CD4-positive, alpha-beta memory T cell (primary cell): Measurements from ENCODE around the gene BECN2. TPM values are rescaled to one million over a fixed set of nuclear protein-coding genes. Genes with fewer than 3 reads are reported as not detected.
"Not testable (repeated sequence)": the region's sequence is repeated elsewhere in the genome, so short reads cannot be mapped to it uniquely, and the experiment has no call there.

Experiments used
- CTCF ChIA-PET: fragments of 350-600 bp; sonication (Branson Sonifier 250); formaldehyde crosslinking; loops from one replicate; lab custom pipeline; 2021; ENCODE audit warnings: inconsistent platforms; ENCODE audit not compliant: partially characterized antibody; lab: Charles Lee
- POLR2A ChIA-PET: fragments of 350-600 bp; sonication (Branson Sonifier 250); formaldehyde crosslinking; loops from one replicate; lab custom pipeline; 2021; ENCODE audit not compliant: partially characterized antibody; lab: Charles Lee
- DNase-seq, 5 donors: peaks; one replicate each; pipeline versions ENCODE4 v3.0.0 to v3.0.0-alpha.2; 2020 to 2022; ENCODE audit warnings: mixed read lengths in 1 of 5
- H3K27ac ChIP-seq: one replicate; pipeline ENCODE4 v1.7.0; 2013; ENCODE audit warnings: low read depth, low read length
- H3K27me3 ChIP-seq: 2 replicates; pipeline ENCODE4 v1.7.0; 2013; ENCODE audit warnings: mild to moderate bottlenecking, low read length, moderate library complexity; ENCODE audit not compliant: insufficient read depth
- H3K36me3 ChIP-seq: 2 replicates; pipeline ENCODE4 v1.7.0; 2013; ENCODE audit warnings: mild to moderate bottlenecking, low read length, moderate library complexity; ENCODE audit not compliant: insufficient read depth
- H3K4me1 ChIP-seq: 2 replicates; pipeline ENCODE4 v1.7.0; 2013; ENCODE audit warnings: mild to moderate bottlenecking, low read length, moderate library complexity; ENCODE audit not compliant: insufficient read depth
- H3K4me3 ChIP-seq, 2 donors: one replicate each; pipeline ENCODE4 v1.7.0; 2013; ENCODE audit warnings: low read length in 2 of 2, mild to moderate bottlenecking in 1 of 2
- H3K9me3 ChIP-seq, 2 donors: one replicate each; pipeline ENCODE4 v1.7.0; 2013; ENCODE audit warnings: low read length in 2 of 2, control low read depth in 1 of 2; ENCODE audit not compliant: control insufficient read depth in 1 of 2
- H3K27ac Mint-ChIP-seq, 7 donors: one replicate each; pipeline ENCODE4 v1.8.0; 2020 to 2021; ENCODE audit warnings: mixed read lengths in 7 of 7, mild to moderate bottlenecking in 6 of 7, inconsistent platforms in 3 of 7, moderate library complexity in 3 of 7
- H3K27me3 Mint-ChIP-seq, 2 donors: one replicate each; pipeline ENCODE4 v1.8.0; 2020 to 2021; ENCODE audit warnings: mixed read lengths in 2 of 2
- H3K36me3 Mint-ChIP-seq, 2 donors: one replicate each; pipeline ENCODE4 v1.8.0; 2020 to 2021; ENCODE audit warnings: mixed read lengths in 2 of 2, inconsistent platforms in 1 of 2, mild to moderate bottlenecking in 1 of 2
- H3K4me1 Mint-ChIP-seq, 4 donors: one replicate each; pipeline ENCODE4 v1.8.0; 2020 to 2021; ENCODE audit warnings: mixed read lengths in 4 of 4, mild to moderate bottlenecking in 1 of 4
- H3K4me3 Mint-ChIP-seq, 8 donors: one replicate each; pipeline ENCODE4 v1.8.0; 2020 to 2021; ENCODE audit warnings: mixed read lengths in 8 of 8, mild to moderate bottlenecking in 7 of 8, moderate library complexity in 6 of 8, inconsistent platforms in 3 of 8
- H3K9me3 Mint-ChIP-seq, 8 donors: one replicate each; pipeline ENCODE4 v1.8.0; 2020 to 2021; ENCODE audit warnings: mixed read lengths in 8 of 8, mild to moderate bottlenecking in 5 of 8, inconsistent platforms in 3 of 8, moderate library complexity in 1 of 8
- intact Hi-C: fragments of 100-400 bp; cut with micrococcal nuclease; formaldehyde crosslinking; loops from one replicate; pipeline ENCODE4 v1.15.1; 2023
- polyA plus RNA-seq, 2 donors: library from polyadenylated mRNA; unstranded; fragments of 300-500 nt; fragmentation: Illumina TruSeq; gene quantifications; one replicate each; pipeline ENCODE4 v1.2.3, GENCODE V29; 2021
- total RNA-seq, 2 experiments: library from RNA; stranded (reverse); gene quantifications; one replicate each; pipeline ENCODE4 v1.2.3, GENCODE V29; 2021

Gene BECN2
- total and polyA plus RNA-seq, 4 experiments from 2014 or later = not detected

DNA sequence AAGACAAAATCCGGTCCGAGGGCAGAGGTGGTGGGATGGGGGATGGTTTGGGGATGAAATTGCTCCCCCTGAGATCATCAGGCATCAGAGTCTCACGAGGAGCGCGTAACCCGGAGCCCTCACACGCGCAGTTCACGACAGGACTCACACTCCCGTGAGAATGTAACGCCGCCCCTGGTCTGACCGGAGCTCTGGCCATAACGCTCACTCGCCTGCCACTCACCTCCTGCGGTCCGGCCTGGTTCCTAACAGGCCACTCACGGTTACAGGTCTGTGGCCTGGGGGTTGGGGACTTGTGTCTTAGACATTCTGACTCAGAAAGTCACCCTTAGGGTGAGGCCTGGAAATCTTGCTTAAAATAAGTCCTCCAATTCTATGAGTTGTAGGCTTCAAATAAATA is 21.5 kb downstream of the BECN2 start:
- no peak for DNase-seq
- no peaks in the 10 kb centered on the region for H3K36me3 ChIP-seq
- no peaks in the 10 kb centered on the region for H3K9me3 ChIP-seq
- no peaks in the 10 kb centered on the region for H3K27me3 ChIP-seq
- no peak overlapping the region for H3K4me3 ChIP-seq
- Mint-ChIP-seq H3K9me3 (peaks cover 0 to 5% (median 0%) of the 10 kb centered on the region in 8 donors), H3K27ac (no peak overlapping the region), H3K36me3 (no peaks in the 10 kb centered on the region), H3K27me3 (no peaks in the 10 kb centered on the region), H3K4me1 (no peaks in the 10 kb centered on the region), H3K4me3 (no peak overlapping the region)
- no peaks in the 10 kb centered on the region for H3K4me1 ChIP-seq
- no peak overlapping the region for H3K27ac ChIP-seq
- POLR2A ChIA-PET = no interaction called here
- CTCF ChIA-PET = no interaction called here
- intact Hi-C loops = no loop called here

DNA sequence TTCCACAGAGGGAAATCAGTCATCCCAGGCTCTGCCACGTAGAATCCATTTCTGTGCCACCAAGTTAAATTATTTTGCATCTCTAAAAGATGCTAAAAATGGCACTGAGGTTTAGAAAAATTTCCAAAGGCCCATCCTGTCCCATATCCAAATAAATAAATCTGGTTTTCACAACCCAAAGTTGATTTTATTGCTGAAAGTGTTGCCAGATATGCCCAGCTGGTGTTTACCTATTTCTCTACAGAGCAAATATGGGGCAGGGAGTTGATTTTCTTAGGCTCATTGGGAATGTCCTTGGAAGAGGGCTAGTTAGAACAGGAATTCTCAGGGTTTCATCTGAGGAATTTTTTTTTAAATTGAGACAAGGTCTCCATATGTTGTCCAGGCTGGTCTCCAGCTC is 22.4 kb downstream of the BECN2 start:
- Histone ChIP-seq H3K36me3 (no peaks in the 10 kb centered on the region), H3K27ac (no peak overlapping the region), H3K27me3 (no peaks in the 10 kb centered on the region), H3K4me1 (no peaks in the 10 kb centered on the region), H3K4me3 (no peak overlapping the region), H3K9me3 (no peaks in the 10 kb centered on the region)
- Mint-ChIP-seq H3K4me1 (no peaks in the 10 kb centered on the region), H3K9me3 (peaks cover 0 to 5% (median 0%) of the 10 kb centered on the region in 8 donors), H3K27ac (no peak overlapping the region), H3K27me3 (no peaks in the 10 kb centered on the region), H3K4me3 (no peak overlapping the region), H3K36me3 (no peaks in the 10 kb centered on the region)
- POLR2A ChIA-PET = no interaction called here
- DNase-seq = no peak
- CTCF ChIA-PET = interaction anchor here (2.2 kb wide), 1 partner anchor 18 kb away, joined by 5 read pairs; no protein-coding TSS in a partner anchor
- intact Hi-C loops = no loop called here

DNA sequence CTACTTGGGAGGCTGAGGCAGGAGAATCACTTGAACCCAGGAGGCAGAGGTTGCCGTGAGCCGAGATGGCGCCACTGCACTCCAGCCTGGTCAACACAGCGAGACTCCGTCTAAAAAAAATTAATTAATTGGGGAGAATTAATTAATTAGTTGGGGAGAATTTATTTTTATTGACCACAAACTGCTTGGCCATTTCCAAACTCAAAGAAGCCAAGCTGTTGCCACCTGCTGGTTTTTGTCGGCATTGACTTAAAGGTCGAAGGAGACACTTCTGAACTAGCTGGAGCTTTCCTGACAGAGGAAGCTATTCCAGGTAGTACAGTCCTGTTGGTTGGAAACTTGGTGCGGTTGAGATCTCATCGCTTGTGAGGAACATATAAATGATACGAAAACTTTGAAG is 28.2 kb downstream of the BECN2 start:
- Mint-ChIP-seq H3K27ac (no peak overlapping the region), H3K27me3 (peaks cover 2 to 7% of the 10 kb centered on the region in 2 donors), H3K9me3 (no peaks in the 10 kb centered on the region), H3K36me3 (no peaks in the 10 kb centered on the region), H3K4me1 (no peaks in the 10 kb centered on the region), H3K4me3 (no peak overlapping the region)
- ChIA-PET CTCF (no interaction called here), POLR2A (no interaction called here)
- intact Hi-C loops = no loop called here
- Histone ChIP-seq H3K4me3 (no peak overlapping the region), H3K36me3 (no peaks in the 10 kb centered on the region), H3K4me1 (no peaks in the 10 kb centered on the region), H3K9me3 (no peaks in the 10 kb centered on the region), H3K27ac (no peak overlapping the region), H3K27me3 (no peaks in the 10 kb centered on the region)
- DNase-seq = no peak

DNA sequence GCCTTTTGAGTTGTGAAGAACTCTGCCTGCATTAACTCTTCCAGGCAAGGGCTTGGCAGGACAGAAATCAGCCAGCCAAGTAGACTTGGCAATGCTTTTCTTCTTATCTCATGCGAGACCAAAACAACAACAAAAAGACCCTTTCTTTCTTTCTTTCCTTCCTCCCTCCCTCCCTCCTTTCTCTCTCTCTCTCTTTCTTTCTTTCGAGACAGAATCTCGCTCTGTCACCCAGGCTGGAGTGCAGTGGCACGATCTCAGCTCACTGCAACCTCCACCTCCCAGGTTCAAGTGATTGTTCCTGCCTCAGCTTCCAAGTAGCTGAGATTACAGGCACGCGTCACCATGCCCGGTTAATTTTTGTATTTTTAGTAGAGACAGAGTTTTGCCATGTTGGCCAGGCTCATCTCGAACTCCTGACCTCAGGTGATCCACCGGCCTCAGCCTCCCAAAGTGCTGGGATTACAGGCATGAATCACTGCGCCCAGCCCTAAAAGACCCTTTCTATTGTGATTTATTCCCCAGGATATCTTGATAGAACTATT is 30.9 kb downstream of the BECN2 start:
- H3K27me3 Mint-ChIP-seq = peaks cover 5 to 10% of the 10 kb centered on the region in 2 donors
- CTCF ChIA-PET = interaction anchor here (1.6 kb wide), 1 partner anchor 10 kb away, joined by 4 read pairs; the partner anchor contains the start of gene MAP1LC3C
- DNase-seq, H3K36me3 Mint-ChIP-seq, intact Hi-C loops, H3K36me3 ChIP-seq, H3K9me3 Mint-ChIP-seq, H3K27ac ChIP-seq, POLR2A ChIA-PET, H3K27me3 ChIP-seq, H3K4me1 ChIP-seq, H3K4me1 Mint-ChIP-seq, H3K4me3 ChIP-seq, H3K9me3 ChIP-seq, H3K4me3 Mint-ChIP-seq: not testable (repeated sequence)
- peak overlapping the region in 1 of 7 donors; percentile 26 for H3K27ac Mint-ChIP-seq

DNA sequence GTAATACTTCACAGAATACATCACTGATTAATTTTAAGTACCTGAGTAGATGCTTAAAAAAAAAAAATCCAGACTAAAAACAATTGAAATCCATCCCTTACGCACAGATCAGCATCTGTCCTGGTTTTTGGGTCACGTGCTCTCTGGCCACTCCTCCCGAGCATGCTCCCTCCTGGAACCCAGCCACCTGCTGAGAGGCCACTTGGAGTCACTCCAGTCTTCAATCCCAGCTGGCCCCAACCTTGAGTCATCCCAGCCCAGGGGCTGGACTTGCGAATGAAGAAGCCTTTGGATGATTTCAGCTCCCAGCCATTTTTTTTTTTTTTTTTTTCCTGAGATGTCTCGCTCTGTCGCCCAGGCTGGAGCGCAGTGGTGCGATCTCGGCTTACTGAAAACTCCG is 32.5 kb downstream of the BECN2 start:
- ChIA-PET CTCF (interaction anchor here (1.1 kb wide), 1 partner anchor 9 kb away, joined by 3 read pairs; the partner anchor contains the start of gene MAP1LC3C), POLR2A (no interaction called here)
- DNase-seq = no peak
- Mint-ChIP-seq H3K4me3 (no peak overlapping the region), H3K4me1 (no peaks in the 10 kb centered on the region), H3K27ac (no peak overlapping the region), H3K36me3 (no peaks in the 10 kb centered on the region), H3K9me3 (no peaks in the 10 kb centered on the region), H3K27me3 (peaks cover 5 to 10% of the 10 kb centered on the region in 2 donors)
- H3K4me3 ChIP-seq = no peak overlapping the region
- H3K27ac ChIP-seq = no peak overlapping the region
- H3K9me3 ChIP-seq = no peaks in the 10 kb centered on the region
- H3K36me3 ChIP-seq = no peaks in the 10 kb centered on the region
- H3K4me1 ChIP-seq = no peaks in the 10 kb centered on the region
- no peaks in the 10 kb centered on the region for H3K27me3 ChIP-seq
- intact Hi-C loops = no loop called here

DNA sequence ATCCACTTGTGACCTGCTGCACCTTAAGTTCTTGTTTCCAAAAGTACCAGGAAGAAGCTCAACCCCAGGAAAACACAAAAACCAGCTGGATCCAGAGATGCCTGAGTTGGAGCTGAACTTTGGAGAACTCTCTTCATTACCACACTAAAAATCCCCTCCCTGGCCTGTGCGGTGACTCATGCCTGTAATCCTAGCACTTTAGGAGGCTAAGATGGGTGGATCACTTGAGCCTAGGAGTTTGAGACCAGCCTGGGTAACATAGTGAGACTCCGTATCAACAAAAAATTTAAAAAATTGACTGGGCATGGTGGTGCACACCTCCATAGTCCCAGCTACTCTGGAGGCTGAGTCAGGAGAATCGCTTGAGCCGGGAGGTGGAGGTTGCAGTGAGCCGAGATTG is 35.2 kb downstream of the BECN2 start:
- no peaks in the 10 kb centered on the region for H3K4me1 ChIP-seq
- H3K27ac Mint-ChIP-seq = no peak overlapping the region
- H3K36me3 ChIP-seq = no peaks in the 10 kb centered on the region
- H3K9me3 ChIP-seq = no peaks in the 10 kb centered on the region
- no peak overlapping the region for H3K27ac ChIP-seq
- ChIA-PET POLR2A (no interaction called here), CTCF (no interaction called here)
- no peak overlapping the region for H3K4me3 ChIP-seq
- no peak overlapping the region for H3K4me3 Mint-ChIP-seq
- H3K27me3 ChIP-seq = no peaks in the 10 kb centered on the region
- H3K4me1 Mint-ChIP-seq = no peaks in the 10 kb centered on the region
- no peaks in the 10 kb centered on the region for H3K36me3 Mint-ChIP-seq
- no peaks in the 10 kb centered on the region for H3K9me3 Mint-ChIP-seq
- peaks cover 7% of the 10 kb centered on the region in 2 donors for H3K27me3 Mint-ChIP-seq
- intact Hi-C loops = no loop called here
- no peak for DNase-seq

DNA sequence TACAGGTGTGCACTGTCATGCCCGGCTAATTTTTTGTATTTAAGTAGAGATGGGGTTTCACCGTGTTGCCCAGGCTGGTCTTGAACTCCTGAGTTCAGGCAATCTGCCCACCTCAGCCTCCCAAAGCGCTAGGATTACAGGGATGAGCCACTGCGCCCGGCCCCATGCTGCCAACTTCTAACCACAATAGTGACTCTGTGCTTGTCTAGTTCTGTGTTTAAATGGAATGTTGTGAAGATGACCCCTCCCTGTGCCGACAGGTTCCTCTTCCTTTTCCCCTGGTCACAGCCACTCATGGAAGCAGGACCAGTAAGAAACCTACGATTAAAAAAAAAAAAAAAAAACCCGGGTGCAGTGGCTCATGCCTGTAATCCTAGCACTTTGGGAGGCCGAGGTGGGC is 36.6 kb downstream of the BECN2 start:
- intact Hi-C loops = no loop called here
- CTCF ChIA-PET = interaction anchor here (1.3 to 1.4 kb wide), 2 partner anchors 9 to 383 kb away, joined by 4 to 9 read pairs; no protein-coding TSS in a partner anchor
- H3K27ac ChIP-seq = no peak overlapping the region
- H3K4me3 Mint-ChIP-seq = no peak overlapping the region
- H3K9me3 Mint-ChIP-seq = no peaks in the 10 kb centered on the region
- DNase-seq = no peak
- no peaks in the 10 kb centered on the region for H3K9me3 ChIP-seq
- H3K36me3 ChIP-seq = no peaks in the 10 kb centered on the region
- no peak overlapping the region for H3K27ac Mint-ChIP-seq
- H3K27me3 ChIP-seq = no peaks in the 10 kb centered on the region
- POLR2A ChIA-PET = no interaction called here
- peaks cover 0 to 7% (median 1%) of the 10 kb centered on the region in 4 donors for H3K4me1 Mint-ChIP-seq
- H3K27me3 Mint-ChIP-seq = peaks cover 7% of the 10 kb centered on the region in 2 donors
- H3K4me1 ChIP-seq = no peaks in the 10 kb centered on the region
- H3K4me3 ChIP-seq = no peak overlapping the region
- H3K36me3 Mint-ChIP-seq = no peaks in the 10 kb centered on the region
